Adipose tissue (tissue), 3 donors: ENCODE data around the gene DEFB119. TPM values are rescaled to one million over a fixed set of nuclear protein-coding genes. Genes with fewer than 3 reads are reported as not detected.
"Not testable (repeated sequence)": the region's sequence is repeated elsewhere in the genome, so short reads cannot be mapped to it uniquely, and the experiment has no call there.

Experiments
- H3K27ac ChIP-seq: one replicate; pipeline ENCODE4 v1.5.1; 2013; ENCODE audit warnings: low read depth, low read length
- WGBS, 3 donors: extraction: QIAGEN DNeasy Blood & Tissue Kit; methylation state at CpG; one replicate each; pipeline ENCODE4 v1.1.7; 2013; 5-methylcytosine and 5-hydroxymethylcytosine counted together
- polyA plus RNA-seq, 3 donors: library from polyadenylated mRNA; stranded (reverse); fragments of 200-250 nt; gene quantifications; one replicate each; pipeline ENCODE4 v1.2.3, GENCODE V29; 2013
- donor health status: healthy with polysubstance abuse.
- donor health status: Bipolar disorder and iron deficiency.
- donor health status: healthy.

DEFB119 gene, protein sequence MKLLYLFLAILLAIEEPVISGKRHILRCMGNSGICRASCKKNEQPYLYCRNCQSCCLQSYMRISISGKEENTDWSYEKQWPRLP
- not detected for polyA plus RNA-seq

DNA sequence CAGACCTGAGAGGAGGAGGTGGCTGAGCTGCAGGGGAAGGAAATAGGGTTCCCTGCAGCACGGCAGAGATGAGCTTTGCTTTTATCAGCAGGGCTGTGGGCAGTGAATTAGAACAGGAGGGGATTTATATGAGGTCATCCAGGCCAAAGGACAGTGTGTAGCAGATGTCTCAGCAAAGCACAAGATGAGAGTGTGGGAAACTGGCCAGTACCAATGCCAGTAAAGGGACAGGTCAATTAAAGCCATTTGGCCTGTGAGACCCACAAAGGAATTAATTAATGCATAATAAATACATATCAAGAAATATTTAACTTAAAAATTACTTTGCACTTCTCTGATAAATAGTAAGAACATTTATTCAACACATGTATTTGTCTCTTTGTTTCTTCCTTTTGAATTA is at the start of gene DEFB119:
DEFB119 (minus strand) TSS at position 101 of the 400 bp plus-strand sequence. CDS start 107 bp downstream, outside the sequence.
- 42 to 56% (median 51%) methylated on average over 1 of the region's 1 CpG for WGBS, 3 donors

DNA sequence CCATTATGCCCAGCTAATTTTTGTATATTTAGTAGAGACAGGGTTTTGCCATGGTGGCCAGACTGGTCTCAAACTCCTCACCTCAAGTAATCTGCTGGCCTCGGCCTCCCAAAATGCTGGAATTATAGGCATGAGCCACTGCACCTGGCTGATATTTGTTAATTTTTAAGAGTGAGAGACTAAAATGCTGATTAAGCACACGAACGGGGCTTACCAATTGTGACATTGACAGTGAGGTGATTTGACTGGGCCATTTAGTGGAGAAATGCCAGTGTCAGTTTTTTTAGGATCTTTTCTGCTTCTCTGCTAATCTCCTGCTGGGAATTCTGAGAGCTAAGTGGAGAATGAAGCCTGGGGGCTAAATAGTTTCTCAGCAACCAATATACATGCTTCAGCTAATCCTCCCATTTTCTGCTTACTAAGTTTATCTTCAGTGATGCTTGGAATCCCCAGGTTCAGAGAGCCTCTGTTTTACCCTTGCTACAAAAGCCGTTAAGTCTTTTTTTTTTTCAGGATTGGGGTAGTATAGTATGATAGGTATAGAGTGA is 40.3 kb upstream of the DEFB119 start:
- no peak overlapping the region for H3K27ac ChIP-seq
- 56 to 69% (median 61%) methylated on average over 4 of the region's 4 CpGs for WGBS, 3 donors

More for the DNA sequence above, at the start of gene DEFB119:
- H3K27ac ChIP-seq: no peak within 1 kb of the TSS

DNA sequence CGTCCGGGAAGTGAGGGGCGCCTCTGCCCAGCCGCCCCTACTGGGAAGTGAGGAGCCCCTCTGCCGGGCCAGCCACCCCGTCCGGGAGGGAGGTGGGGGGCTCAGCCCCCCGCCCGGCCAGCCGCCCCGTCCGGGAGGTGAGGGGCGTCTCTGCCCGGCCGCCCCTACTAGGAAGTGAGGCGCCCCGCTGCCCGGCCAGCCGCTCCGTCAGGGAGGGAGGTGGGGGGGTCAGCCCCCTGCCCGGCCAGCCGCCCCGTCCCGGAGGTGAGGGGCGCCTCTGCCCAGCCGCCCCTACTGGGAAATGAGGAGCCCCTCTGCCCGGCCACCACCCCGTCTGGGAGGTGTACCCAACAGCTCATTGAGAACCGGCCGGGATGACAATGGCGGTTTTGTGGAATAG is 37.2 kb upstream of the DEFB119 start:
- WGBS, 3 donors: 90 to 98% (median 95%) methylated on average over 20 to 26 of the region's 31 CpGs
- not testable (repeated sequence) for H3K27ac ChIP-seq

DNA sequence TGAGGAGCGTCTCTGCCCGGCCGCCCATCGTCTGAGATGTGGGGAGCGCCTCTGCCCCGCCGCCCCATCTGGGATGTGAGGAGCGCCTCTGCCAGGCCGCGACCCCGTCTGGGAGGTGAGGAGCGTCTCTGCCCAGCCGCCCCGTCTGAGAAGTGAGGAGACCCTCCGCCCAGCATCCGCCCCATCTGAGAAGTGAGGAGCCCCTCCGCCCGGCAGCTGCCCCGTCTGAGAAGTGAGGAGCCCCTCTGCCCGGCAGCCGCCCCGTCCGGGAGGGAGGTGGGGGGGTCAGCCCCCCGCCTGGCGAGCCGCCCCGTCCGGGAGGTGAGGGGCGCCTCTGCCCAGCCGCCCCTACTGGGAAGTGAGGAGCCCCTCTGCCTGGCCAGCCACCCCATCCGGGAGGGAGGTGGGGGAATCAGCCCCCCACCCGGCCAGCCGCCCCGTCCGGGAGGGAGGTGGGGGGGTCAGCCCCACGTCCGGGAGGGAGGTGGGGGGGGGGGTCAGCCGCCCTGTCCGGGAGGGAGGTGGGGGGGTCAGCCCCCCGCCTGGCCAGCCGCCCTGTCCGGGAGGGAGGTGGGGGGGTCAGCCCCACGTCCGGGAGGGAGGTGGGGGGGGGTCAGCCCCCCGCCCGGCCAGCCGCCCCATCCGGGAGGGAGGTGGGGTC is 36.6 kb upstream of the DEFB119 start:
- not testable (repeated sequence) for H3K27ac ChIP-seq
- WGBS, 3 donors: 89 to 95% (median 93%) methylated on average over 10 to 36 of the region's 48 CpGs

DNA sequence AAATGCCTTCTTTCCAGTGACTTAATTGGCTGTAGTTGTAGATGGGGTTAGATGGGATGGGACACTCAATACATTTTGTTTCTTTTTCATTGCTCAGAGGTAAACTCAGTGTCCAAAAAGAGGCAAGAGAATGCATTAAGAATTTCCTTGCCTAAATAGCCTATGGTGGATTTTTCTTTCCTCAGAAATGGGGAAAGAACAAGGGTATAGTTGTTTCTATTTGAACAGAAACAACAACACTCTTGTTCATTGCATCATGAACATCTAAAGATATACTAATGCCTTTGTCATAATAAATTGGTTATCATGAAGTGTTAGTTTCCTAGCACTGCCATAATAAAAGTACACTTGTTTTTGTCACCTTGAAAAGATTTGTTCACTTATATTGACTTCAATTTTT is 35.4 kb upstream of the DEFB119 start:
- H3K27ac ChIP-seq: no peak overlapping the region

DNA sequence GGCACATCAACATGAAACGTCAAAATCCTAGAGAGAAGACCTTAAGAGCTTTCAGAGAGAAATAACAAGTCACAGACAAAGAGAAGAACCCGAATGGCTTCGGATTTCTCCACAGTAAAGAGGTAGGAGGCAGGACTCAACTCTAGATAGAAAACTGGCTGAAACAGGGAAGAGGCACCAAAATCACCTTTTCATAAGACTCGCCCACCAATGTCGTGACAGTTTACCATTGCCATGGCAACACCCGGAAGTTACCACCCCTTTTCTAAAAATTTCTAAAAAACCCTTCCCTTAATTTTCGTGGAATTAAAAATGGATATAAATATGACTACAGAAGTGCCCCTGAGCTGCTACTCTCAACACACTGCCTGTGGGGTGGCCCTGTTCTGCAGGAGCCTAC is 27.9 kb upstream of the DEFB119 start:
- H3K27ac ChIP-seq: no peak overlapping the region
- 76 to 86% (median 85%) methylated on average over 7 of the region's 7 CpGs for WGBS, 3 donors

DNA sequence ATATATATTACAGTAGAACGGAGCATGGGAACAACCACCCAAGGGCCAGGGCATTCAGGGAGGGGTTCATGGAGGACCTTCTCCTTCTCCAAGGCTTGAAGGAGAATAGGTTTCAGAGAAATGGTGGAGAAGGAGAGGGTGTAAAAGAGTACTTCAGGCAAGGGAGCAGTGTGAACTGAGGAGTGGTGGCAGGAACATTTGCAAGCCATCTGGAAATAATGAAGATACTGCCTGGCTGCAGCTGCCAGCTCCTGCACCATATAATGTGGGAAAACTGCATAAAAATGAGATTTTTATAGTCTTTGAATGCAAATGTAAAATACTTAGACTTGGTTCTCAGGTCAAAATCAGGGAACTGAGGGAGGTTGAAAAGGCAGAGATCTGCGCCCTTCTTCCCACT is 25.3 kb upstream of the DEFB119 start:
- WGBS, 3 donors: 85 to 93% (median 92%) methylated on average over 2 of the region's 2 CpGs

DNA sequence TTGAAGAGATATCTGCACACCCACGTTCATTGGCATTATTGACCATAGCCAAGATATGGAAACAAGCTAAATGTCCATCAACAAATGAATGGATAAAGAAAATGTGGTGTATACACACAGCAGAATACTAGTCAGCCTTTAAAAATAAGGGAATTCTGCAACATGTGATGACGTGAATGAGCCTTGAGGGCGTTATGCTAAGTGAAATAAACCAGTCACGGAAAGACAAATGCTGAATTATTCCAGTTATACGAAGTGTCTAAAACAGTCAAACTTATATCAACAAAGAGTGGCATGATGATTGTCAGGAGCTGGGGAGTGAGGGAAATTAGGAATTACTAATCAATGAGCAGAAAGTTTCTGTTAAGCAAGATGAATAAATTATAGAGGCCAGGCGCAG is 24.0 kb upstream of the DEFB119 start:
- WGBS, 3 donors: 64 to 78% (median 71%) methylated on average over 6 of the region's 6 CpGs
- no peak overlapping the region for H3K27ac ChIP-seq

More for the DNA sequence above, 25.3 kb upstream of the DEFB119 start:
- no peak overlapping the region for H3K27ac ChIP-seq

DNA sequence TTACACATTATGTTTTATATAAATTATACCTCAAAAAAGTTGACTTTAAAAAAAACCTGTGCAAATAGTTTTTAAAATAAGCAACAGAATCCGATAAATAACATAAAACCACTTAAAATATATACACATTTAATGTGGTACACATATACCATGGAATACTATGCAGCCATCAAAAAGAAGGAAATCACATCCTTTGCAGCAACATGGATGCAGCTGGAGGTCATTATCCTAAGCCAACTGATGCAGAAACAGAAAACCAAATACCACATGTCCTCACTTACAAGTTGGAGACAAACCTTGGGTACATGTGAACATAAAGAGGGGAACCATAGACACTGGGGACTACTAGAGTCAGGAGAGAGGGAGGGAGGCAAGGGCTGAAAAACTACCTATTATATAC is 19.6 kb upstream of the DEFB119 start:
- no peak overlapping the region for H3K27ac ChIP-seq
- WGBS, 3 donors: 38 to 63% (median 45%) methylated on average over 1 of the region's 1 CpG

DNA sequence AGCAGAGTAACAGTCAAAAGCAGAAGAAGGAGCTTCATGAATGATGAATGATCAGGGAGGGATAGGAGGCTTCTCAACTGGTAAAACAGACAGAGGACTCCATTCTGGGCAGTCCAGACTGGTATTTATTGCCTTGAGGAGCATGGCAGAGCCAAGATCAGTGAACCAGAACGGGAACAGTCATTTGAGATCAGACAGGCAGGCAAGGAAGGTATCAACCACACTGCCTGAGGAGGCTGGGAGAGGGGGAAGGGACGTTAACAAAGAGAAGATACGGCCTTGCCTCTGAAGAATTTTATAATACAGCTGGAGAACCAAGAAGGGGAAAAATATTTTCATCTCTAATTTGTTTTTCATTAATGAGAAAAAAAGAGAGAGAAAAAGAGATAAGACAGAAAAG is 15.7 kb upstream of the DEFB119 start, which contains the start of gene DEFB121:
DEFB121 (minus strand) TSS at position 101 of the 400 bp plus-strand sequence; CDS start at position 38, 63 bp downstream.
- 30 to 46% (median 34%) methylated on average over 3 of the region's 3 CpGs for WGBS, 3 donors
- H3K27ac ChIP-seq: no peak within 1 kb of the TSS

DNA sequence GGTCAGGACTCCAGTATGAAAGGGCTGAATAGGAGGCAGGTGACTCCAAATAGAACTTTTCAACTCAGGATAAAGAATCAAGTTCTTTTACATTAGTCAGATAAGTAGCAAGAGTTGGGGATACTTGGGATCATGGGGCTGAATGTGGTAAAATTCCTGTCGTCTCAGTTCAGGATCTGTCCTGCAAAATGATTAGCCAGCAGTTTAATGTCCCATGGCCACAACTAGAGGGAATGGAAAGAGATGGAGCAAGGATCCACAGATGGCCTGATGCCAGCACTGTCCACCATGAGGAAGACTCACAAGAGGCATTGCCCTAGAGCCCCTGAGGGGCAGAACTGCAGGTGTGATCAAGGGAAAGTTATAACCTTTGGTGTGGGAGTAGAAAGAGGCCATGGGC is 13.5 kb upstream of the DEFB119 start:
- no peak overlapping the region for H3K27ac ChIP-seq
- 33 to 51% (median 46%) methylated on average over 1 of the region's 1 CpG for WGBS, 3 donors

DNA sequence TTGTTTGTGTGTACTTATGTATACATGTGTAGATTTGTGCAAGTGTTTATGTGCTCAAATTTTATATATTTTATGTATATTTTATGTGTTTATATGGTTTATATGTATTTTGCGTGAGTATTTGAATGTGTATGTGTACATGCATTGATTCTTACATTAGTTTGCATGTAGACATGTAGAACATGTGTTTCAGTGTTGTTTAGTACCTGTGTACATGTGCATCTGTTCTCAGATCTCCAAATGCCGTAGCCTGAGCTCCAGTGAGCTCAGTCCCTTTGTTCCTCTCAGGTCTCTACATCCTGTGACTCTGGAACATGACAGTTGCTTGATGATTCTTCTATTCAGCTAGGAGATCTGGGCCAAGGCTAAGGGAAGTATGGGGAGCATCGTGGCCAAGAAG is 4.5 kb upstream of the DEFB119 start:
- 32 to 50% (median 41%) methylated on average over 3 of the region's 3 CpGs for WGBS, 3 donors
- no peak overlapping the region for H3K27ac ChIP-seq

DNA sequence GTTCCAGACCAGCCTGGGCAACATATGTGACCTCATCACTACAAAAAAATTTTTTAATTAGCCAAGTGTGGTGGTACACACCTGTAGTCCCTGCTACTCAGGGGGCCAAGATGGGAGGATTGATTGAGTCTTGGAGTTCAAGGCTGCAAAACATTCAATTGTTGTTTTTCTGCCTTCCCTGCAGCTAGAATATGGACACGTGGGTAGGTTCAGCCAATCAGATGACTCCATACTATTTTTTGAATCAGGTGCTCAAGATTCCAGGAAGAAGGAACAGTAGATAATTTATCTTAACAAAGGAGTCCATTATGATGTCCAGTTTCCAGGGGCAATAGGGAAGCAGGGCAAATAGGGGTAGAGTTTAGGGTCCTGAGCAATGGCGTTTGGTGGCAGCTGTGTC is 2.4 kb upstream of the DEFB119 start:
- no peak overlapping the region for H3K27ac ChIP-seq
- WGBS, 3 donors: 47 to 72% (median 70%) methylated on average over 2 of the region's 2 CpGs

DNA sequence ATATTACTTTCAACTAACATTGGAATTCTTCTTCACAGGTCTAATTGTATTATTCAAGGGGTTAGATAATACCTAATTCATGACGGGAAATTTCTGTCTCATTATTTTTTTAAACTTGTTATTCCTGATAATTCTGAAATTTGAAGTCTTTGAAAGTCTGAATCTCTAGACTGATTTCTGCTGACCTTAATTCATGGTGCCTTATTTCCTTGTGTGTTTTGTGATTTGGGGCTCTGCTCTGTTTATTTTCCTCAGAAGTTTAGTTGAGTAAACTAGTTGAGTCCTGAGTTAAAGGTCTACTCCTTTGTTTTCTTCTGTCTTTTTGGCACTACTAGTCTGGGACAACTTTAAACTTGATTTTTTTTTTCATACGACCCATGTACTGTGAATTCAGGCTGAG is 16.0 kb downstream of the DEFB119 start:
- WGBS, 3 donors: 54 to 63% (median 60%) methylated on average over 2 of the region's 2 CpGs

DNA sequence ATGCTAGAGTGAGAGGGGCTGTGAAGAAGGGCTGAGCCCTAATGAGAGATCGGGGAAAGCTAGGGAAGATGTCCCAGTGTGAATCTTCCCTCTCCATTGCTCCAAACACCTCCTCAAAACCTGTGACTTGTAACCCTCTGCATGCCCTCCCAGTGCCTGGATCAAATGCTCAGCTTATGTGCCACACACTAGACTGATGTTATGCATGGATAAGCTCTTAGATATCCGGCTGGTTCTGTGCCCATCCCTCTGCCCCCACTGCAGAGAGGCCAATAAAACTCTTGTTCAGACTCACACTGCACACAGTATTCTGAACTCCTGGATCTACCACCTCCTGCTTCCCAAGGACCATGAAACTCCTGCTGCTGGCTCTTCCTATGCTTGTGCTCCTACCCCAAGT is 22.1 kb downstream of the DEFB119 start, which contains the start of gene DEFB118:
DEFB118 (plus strand) TSS at position 301 of the 400 bp plus-strand sequence; CDS start at position 351, 50 bp downstream.
- H3K27ac ChIP-seq: no peak within 1 kb of the TSS
- WGBS, 3 donors: 65 to 79% (median 77%) methylated on average over 2 of the region's 2 CpGs

More for the DNA sequence above, 16.0 kb downstream of the DEFB119 start:
- no peak overlapping the region for H3K27ac ChIP-seq

DNA sequence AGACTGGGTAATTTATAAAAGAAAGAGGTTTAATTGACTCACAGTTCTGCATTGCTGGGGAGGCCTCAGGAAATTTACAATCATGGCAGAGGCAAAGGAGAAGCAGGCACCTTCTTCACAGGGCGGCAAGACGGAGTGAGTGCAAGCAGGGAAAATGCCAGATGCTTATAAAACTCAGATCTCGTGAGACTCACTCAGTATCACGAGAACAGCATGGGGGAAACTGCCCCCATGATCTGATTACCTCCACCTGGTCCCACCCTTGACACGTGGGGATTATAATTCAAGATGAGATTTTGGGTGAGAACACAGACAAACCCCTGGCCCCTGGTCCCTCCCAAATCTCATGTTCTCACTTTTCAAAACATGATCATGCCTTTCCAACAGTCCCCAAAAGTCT is 26.1 kb downstream of the DEFB119 start:
- not testable (repeated sequence) for H3K27ac ChIP-seq
- WGBS, 3 donors: 63 to 78% (median 72%) methylated on average over 5 of the region's 5 CpGs

DNA sequence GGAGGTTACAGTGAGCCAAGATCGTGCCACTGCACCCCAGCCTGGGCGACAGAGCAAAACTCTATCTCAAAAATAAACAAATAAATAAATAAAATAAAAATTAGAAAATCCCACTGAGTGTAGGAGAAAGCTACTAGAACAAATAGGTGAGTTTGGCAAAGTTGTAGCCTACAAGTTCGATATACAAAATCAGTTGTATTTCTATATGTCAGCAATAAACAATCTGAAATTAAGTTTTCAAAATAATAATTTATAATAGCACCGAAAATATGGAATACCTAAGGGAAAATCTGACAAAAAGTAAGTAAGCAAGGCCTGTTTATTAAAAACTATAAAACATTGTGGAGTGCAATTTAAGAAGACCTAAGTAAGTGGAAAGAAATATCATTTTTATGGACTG is 27.1 kb downstream of the DEFB119 start:
- WGBS, 3 donors: 61 to 75% (median 61%) methylated on average over 4 of the region's 4 CpGs
- H3K27ac ChIP-seq: no peak overlapping the region

DNA sequence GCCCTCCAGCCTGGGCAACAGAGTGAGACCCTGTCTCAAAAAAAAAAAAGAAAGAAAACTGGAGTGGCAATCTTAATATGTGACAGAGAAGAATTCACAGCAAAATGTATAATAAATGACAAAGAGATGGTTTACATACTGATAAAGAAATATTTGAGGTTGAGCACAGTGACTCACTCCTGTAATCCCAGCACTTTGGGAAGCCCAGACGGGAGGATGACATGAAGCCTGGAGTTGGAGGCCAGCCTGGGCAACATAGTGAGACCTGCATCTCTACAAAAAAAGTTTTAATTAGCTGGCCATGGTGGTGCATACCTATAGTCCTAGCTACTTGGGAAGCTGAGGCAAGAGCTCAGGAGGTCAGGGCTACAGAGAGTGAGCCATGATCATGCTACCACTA is 34.4 kb downstream of the DEFB119 start:
- no peak overlapping the region for H3K27ac ChIP-seq
- 60 to 64% (median 64%) methylated on average over 1 of the region's 1 CpG for WGBS, 3 donors

DNA sequence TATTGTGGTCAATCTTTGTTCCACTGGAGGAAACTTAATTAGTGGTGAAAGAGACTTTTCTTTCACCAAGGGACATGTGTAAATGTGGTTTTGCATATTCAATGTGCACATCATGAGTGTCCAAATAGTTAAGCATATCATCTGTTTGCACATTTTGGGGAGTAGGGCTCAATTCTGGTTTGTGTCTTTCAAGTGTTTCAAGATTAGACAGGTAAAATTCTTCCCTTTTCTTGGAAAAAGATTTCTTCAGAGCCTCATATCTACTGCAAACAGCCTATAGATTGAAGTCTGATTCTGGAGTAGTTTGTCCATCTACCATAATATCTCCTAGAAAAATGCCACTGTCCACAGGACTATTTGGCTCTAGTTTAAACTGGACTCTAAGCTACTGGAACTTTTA is 48.9 kb downstream of the DEFB119 start:
- H3K27ac ChIP-seq: no peak overlapping the region

DNA sequence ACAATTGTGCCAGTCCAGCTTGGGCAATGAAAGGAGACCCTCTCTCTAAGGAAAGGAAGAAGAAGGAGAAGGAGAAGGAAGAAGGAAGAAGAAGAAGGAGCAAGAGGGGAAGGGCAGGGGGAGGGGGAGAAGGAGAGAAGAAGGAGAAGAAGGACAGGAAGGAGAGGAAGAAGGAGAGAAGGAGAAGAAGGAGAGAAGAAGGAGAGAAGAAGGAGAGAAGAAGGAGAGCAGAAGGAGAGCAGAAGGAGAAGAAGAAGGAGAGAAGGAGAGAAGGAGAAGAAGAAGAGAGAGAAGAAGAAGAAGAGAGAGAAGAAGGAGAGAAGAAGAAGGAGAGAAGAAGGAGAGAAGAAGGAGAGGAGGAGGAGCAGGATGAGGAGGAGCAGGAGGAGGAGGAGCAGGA is 59.5 kb downstream of the DEFB119 start:
- no peak overlapping the region for H3K27ac ChIP-seq
